Upper lobe of left lung (tissue), 6 donors: ENCODE measurements around the gene GPC1. TPM values are rescaled to one million over a fixed set of nuclear protein-coding genes. Genes with fewer than 3 reads are reported as not detected.

Source experiments
- ATAC-seq, 2 donors: fragments of 200-7000 bp; cut with Tn5 transposase; one replicate each; pipeline ENCODE4 v1.9.1; 2022; ENCODE audit warnings: mild to moderate bottlenecking in 2 of 2, moderate library complexity in 2 of 2; ENCODE audit not compliant: low FRiP score in 2 of 2
- DNase-seq, 2 donors: peaks; one replicate each; pipeline ENCODE4 v3.0.0-alpha.2; 2019 to 2020
- H3K27ac ChIP-seq, 4 donors: fragments of 200-600 bp; sonication (generic); one replicate each; pipeline ENCODE4 v1.5.1; 2016 to 2019
- H3K27me3 ChIP-seq, 4 donors: fragments of 200-600 bp; sonication (generic); one replicate each; pipeline ENCODE4 v1.5.1; 2017 to 2019
- H3K36me3 ChIP-seq, 4 donors: fragments of 200-600 bp; sonication (generic); one replicate each; pipeline ENCODE4 v1.5.1; 2016 to 2019
- H3K4me1 ChIP-seq, 4 donors: fragments of 200-600 bp; sonication (generic); one replicate each; pipeline ENCODE4 v1.5.1; 2018 to 2019
- H3K4me3 ChIP-seq, 4 donors: fragments of 200-600 bp; sonication (generic); one replicate each; pipeline ENCODE4 v1.5.1; 2017 to 2019; ENCODE audit warnings: mild to moderate bottlenecking in 2 of 4, moderate library complexity in 1 of 4
- H3K9me3 ChIP-seq, 4 donors: fragments of 200-600 bp; sonication (generic); one replicate each; pipeline ENCODE4 v1.5.1; 2018 to 2019
- CTCF ChIP-seq, 6 experiments: fragments of 450-650 bp in 4 of 6; fragments of 200-600 bp in 2 of 6; sonication (generic) in 2 of 6; IDR thresholded peaks; one replicate each; pipeline ENCODE4 v1.5.1; 2016 to 2019; ENCODE audit warnings: antibody characterized with exemption in 6 of 6
- EP300 ChIP-seq, 4 donors: sonication (generic); formaldehyde crosslinking; IDR thresholded peaks; one replicate each; pipeline ENCODE4 v1.5.1; 2017; ENCODE audit warnings: antibody characterized with exemption in 4 of 4, control low read depth in 2 of 4
- POLR2A ChIP-seq, 4 donors: fragments of 450-650 bp; IDR thresholded peaks; one replicate each; pipeline ENCODE4 v1.5.1; 2016 to 2017; ENCODE audit warnings: antibody characterized with exemption in 4 of 4, mild to moderate bottlenecking in 2 of 4
- POLR2AphosphoS5 ChIP-seq, 2 donors: sonication (generic); formaldehyde crosslinking; IDR thresholded peaks; one replicate each; pipeline ENCODE4 v1.5.1; 2017; ENCODE audit warnings: antibody characterized with exemption in 2 of 2
- WGBS, 2 donors: methylation state at CpG; one replicate each; pipeline ENCODE4 v1.1.5; 2017 to 2018; 5-methylcytosine and 5-hydroxymethylcytosine counted together
- total RNA-seq, 6 donors: library from RNA; depleted of rRNA in 4 of 6; stranded (reverse); fragments of >200 nt in 4 of 6; gene quantifications; one replicate each; pipeline versions ENCODE4 v1.1.0 to v1.2.1, GENCODE V29; 2016 to 2021
- donor health status: DM: no; HTN: no; CAD: no; lungs with moderate emphysema.
- donor health status: DM: no; HTN: yes; CAD: no; lungs with severe emphysema.

Gene GPC1
- total RNA-seq, 6 donors from 2014 or later: 16.8 to 45.5 (median 33.2) TPM

GRCh38 chr2:240440251-240440650 is 4.8 kb downstream of the GPC1 start:
- Histone ChIP-seq H3K4me3 (no peak overlapping the region), H3K4me1 (peaks cover 11 to 26% (median 19%) of the 10 kb centered on the region in 4 donors), H3K36me3 (no peaks in the 10 kb centered on the region), H3K27ac (no peak overlapping the region), H3K27me3 (peaks cover 0 to 11% (median 0%) of the 10 kb centered on the region in 4 donors), H3K9me3 (no peaks in the 10 kb centered on the region)
- DNase-seq: no peak
- 90 to 93% methylated on average over 7 to 12 of the region's 12 CpGs for WGBS, 2 donors
- TF ChIP-seq EP300 (IDR thresholded peaks at IDR 0.05) (no peak), POLR2AphosphoS5 (IDR thresholded peaks at IDR 0.05) (no peak), POLR2A (IDR thresholded peaks at IDR 0.05) (no peak), CTCF (IDR thresholded peaks at IDR 0.05) (no peak)
- no peak for ATAC-seq

- Histone ChIP-seq H3K27me3 (peaks cover 0 to 9% (median 0%) of the 10 kb centered on the region in 4 donors), H3K4me3 (no peak overlapping the region), H3K36me3 (no peaks in the 10 kb centered on the region), H3K9me3 (no peaks in the 10 kb centered on the region), H3K27ac (no peak overlapping the region), H3K4me1 (peaks cover 11 to 25% (median 17%) of the 10 kb centered on the region in 4 donors)
- 94% methylated on average over 9 to 14 of the region's 18 CpGs for WGBS, 2 donors
- ATAC-seq: no peak
- TF ChIP-seq EP300 (IDR thresholded peaks at IDR 0.05) (no peak), POLR2A (IDR thresholded peaks at IDR 0.05) (no peak), CTCF (IDR thresholded peaks at IDR 0.05) (no peak), POLR2AphosphoS5 (IDR thresholded peaks at IDR 0.05) (no peak)
- peak in 1 of 2 donors; percentile 61 for DNase-seq
Observed at GRCh38 chr2:240440704-240441320, 5.3 kb downstream of the GPC1 start.

- Histone ChIP-seq H3K9me3 (no peaks in the 10 kb centered on the region), H3K36me3 (no peaks in the 10 kb centered on the region), H3K27me3 (peaks cover 0 to 3% (median 0%) of the 10 kb centered on the region in 4 donors), H3K4me3 (no peak overlapping the region), H3K27ac (no peak overlapping the region), H3K4me1 (peaks cover 6 to 18% (median 11%) of the 10 kb centered on the region in 4 donors)
- DNase-seq (peak in 1 of 2 donors; percentile 73), ATAC-seq (no peak)
- 88 to 92% methylated on average over 12 to 27 of the region's 27 CpGs for WGBS, 2 donors
- TF ChIP-seq CTCF (IDR thresholded peaks at IDR 0.05) (no peak), POLR2AphosphoS5 (IDR thresholded peaks at IDR 0.05) (no peak), POLR2A (IDR thresholded peaks at IDR 0.05) (no peak), EP300 (IDR thresholded peaks at IDR 0.05) (no peak)
Observed at GRCh38 chr2:240441326-240441992, 6.0 kb downstream of the GPC1 start.

- TF ChIP-seq POLR2A (IDR thresholded peaks at IDR 0.05) (no peak), CTCF (IDR thresholded peaks at IDR 0.05) (no peak), POLR2AphosphoS5 (IDR thresholded peaks at IDR 0.05) (no peak)
- H3K9me3 ChIP-seq: no peaks in the 10 kb centered on the region
- no peak overlapping the region for H3K27ac ChIP-seq
- WGBS, 2 donors: 78 to 89% methylated on average over 10 to 15 of the region's 17 CpGs
- DNase-seq (peak in 1 of 2 donors; percentile 80), ATAC-seq (no peak)
- H3K4me1 ChIP-seq: peaks cover under 1 to 13% (median 5%) of the 10 kb centered on the region in 4 donors
- H3K36me3 ChIP-seq: no peaks in the 10 kb centered on the region
- no peaks in the 10 kb centered on the region for H3K27me3 ChIP-seq
- no peak overlapping the region for H3K4me3 ChIP-seq
Observed at GRCh38 chr2:240441993-240442411, 6.5 kb downstream of the GPC1 start.
